Liver (tissue), 3 donors: ENCODE data around the gene MYO9B.

Experiments used
- EGR1 ChIP-seq, 2 donors: IDR thresholded peaks; 2 replicates each; pipeline ENCODE4 v1.6.1; 2016 to 2018; ENCODE audit warnings: antibody characterized with exemption in 2 of 2, low read depth in 2 of 2
- FOXA1 ChIP-seq: IDR thresholded peaks from 2 replicates; pipeline ENCODE4 v1.6.1; 2016; ENCODE audit warnings: antibody characterized with exemption
- GABPA ChIP-seq, 2 donors: IDR thresholded peaks in 1 of 2; conservative IDR thresholded peaks in 1 of 2; 2 replicates each; pipeline ENCODE4 v1.6.1; 2016; ENCODE audit warnings: antibody characterized with exemption in 2 of 2, mild to moderate bottlenecking in 1 of 2, moderate library complexity in 1 of 2
- HNF4G ChIP-seq: IDR thresholded peaks from 2 replicates; pipeline ENCODE4 v1.6.1; 2016; ENCODE audit warnings: antibody characterized with exemption
- REST ChIP-seq: IDR thresholded peaks from 2 replicates; pipeline ENCODE4 v1.6.1; 2016; ENCODE audit warnings: antibody characterized with exemption, mild to moderate bottlenecking
- RXRA ChIP-seq, 2 donors: IDR thresholded peaks; 2 replicates each; pipeline ENCODE4 v1.6.1; 2017 to 2018; ENCODE audit warnings: antibody characterized with exemption in 2 of 2, mild to moderate bottlenecking in 1 of 2
- SP1 ChIP-seq: IDR thresholded peaks from 2 replicates; pipeline ENCODE4 v1.6.1; 2018; ENCODE audit warnings: antibody characterized with exemption, mild to moderate bottlenecking
- TAF1 ChIP-seq: conservative IDR thresholded peaks from 2 replicates; pipeline ENCODE4 v1.6.1; 2016; ENCODE audit warnings: antibody characterized with exemption, mild to moderate bottlenecking
- YY1 ChIP-seq: IDR thresholded peaks from 2 replicates; pipeline ENCODE4 v1.6.1; 2016; ENCODE audit warnings: antibody characterized with exemption, mild to moderate bottlenecking
- ZBTB33 ChIP-seq: IDR thresholded peaks from 2 replicates; pipeline ENCODE4 v1.6.1; 2016; ENCODE audit warnings: antibody characterized with exemption
- TF ChIP-seq, protein P1 (sequence below): fragments of 150-350 bp; IDR thresholded peaks from 2 replicates; pipeline ENCODE4 v1.5.1; 2017; ENCODE audit warnings: improper control_type of control experiment, low read depth, low read length; ENCODE audit not compliant: missing input control
- TF ChIP-seq, protein P2 (sequence below): IDR thresholded peaks from 2 replicates; pipeline ENCODE4 v1.6.1; 2016; ENCODE audit warnings: antibody characterized with exemption
- TF ChIP-seq, protein P3 (sequence below): IDR thresholded peaks from 2 replicates; pipeline ENCODE4 v1.6.1; 2016; ENCODE audit warnings: antibody characterized with exemption
- donor health status: healthy.
- donor health status: healthy.

DNA sequence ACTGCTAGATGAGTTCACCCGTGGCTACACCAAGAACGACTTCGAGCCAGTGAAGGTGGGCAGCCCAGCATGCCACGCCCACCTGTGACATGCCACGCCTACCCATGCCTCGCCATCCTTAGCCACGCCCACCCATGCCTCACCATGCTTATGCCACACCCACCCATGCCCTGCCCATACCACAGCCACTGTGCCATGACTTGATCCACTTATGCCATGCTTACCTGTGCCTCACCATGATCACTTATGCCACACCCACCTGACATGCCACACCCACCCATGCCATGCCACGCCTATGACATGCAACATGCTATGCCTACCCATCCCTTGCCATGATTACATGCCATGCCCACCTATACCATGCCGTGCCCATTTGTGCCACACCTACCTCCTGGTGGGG, 126.7 kb downstream of the MYO9B start:
- TF ChIP-seq FOXA1 = no peak
- no peak for TF ChIP-seq YY1
- TF ChIP-seq SP1 = no peak
- TF ChIP-seq, protein P1, sequence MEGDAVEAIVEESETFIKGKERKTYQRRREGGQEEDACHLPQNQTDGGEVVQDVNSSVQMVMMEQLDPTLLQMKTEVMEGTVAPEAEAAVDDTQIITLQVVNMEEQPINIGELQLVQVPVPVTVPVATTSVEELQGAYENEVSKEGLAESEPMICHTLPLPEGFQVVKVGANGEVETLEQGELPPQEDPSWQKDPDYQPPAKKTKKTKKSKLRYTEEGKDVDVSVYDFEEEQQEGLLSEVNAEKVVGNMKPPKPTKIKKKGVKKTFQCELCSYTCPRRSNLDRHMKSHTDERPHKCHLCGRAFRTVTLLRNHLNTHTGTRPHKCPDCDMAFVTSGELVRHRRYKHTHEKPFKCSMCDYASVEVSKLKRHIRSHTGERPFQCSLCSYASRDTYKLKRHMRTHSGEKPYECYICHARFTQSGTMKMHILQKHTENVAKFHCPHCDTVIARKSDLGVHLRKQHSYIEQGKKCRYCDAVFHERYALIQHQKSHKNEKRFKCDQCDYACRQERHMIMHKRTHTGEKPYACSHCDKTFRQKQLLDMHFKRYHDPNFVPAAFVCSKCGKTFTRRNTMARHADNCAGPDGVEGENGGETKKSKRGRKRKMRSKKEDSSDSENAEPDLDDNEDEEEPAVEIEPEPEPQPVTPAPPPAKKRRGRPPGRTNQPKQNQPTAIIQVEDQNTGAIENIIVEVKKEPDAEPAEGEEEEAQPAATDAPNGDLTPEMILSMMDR = no peak
- no peak for TF ChIP-seq ZBTB33
- TF ChIP-seq GABPA (IDR thresholded peaks at IDR 0.05 in 1 of 2, conservative IDR thresholded peaks at IDR 0.05 in 1 of 2) = no peak
- no peak for TF ChIP-seq REST
- no peak for TF ChIP-seq TAF1
- TF ChIP-seq HNF4G = no peak
- no peak for TF ChIP-seq RXRA (IDR thresholded peaks at IDR 0.05)
- TF ChIP-seq EGR1 (IDR thresholded peaks at IDR 0.05; ENCODE audit: low read depth in 2 of 2) = no peak
- TF ChIP-seq, protein P2, sequence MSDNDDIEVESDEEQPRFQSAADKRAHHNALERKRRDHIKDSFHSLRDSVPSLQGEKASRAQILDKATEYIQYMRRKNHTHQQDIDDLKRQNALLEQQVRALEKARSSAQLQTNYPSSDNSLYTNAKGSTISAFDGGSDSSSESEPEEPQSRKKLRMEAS = no peak
- TF ChIP-seq, protein P3, sequence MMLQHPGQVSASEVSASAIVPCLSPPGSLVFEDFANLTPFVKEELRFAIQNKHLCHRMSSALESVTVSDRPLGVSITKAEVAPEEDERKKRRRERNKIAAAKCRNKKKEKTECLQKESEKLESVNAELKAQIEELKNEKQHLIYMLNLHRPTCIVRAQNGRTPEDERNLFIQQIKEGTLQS = no peak
